Endothelial cell of umbilical vein (primary cell): ENCODE measurements around the gene ATP12A. TPM values are rescaled to one million over a fixed set of nuclear protein-coding genes. Genes with fewer than 3 reads are reported as not detected.

Experiments used
- BruUV-seq: library from RNA; stranded (reverse); fragments of 400-500 nt; replicated peaks from 2 replicates; lab custom pipeline; 2021; lab: Mats Ljungman, UMichigan
- CTCF ChIA-PET: fragments of 300-600, 350-600 bp; sonication (Branson Sonifier 250); formaldehyde crosslinking; loops from one replicate; lab custom pipeline; 2021; ENCODE audit warnings: antibody characterized with exemption, inconsistent platforms; lab: Charles Lee
- POLR2A ChIA-PET: fragments of 300-600, 350-600 bp; sonication (Branson Sonifier 250); formaldehyde crosslinking; loops from one replicate; lab custom pipeline; 2021; ENCODE audit warnings: antibody characterized with exemption, inconsistent platforms; lab: Charles Lee
- DNase-seq: peaks from one replicate; pipeline ENCODE4 v3.0.0-alpha.2; 2011; ENCODE audit warnings: low read depth, low spot score
- FAIRE-seq: peaks from 2 replicates; lab custom pipeline; 2011; peaks lifted over from hg19 to GRCh38; lab: Jason Lieb, UNC
- H2AFZ ChIP-seq: 2 replicates; pipeline ENCODE4 v1.6.0; 2012; ENCODE audit warnings: low read depth, low read length, control low read depth, inconsistent platforms
- H3K27ac ChIP-seq: 2 replicates; pipeline ENCODE4 v1.5.1; 2011; ENCODE audit warnings: low read depth, mild to moderate bottlenecking, control low read depth, low read length, moderate library complexity; ENCODE audit not compliant: insufficient read depth
- H3K27me3 ChIP-seq, 2 experiments: 2 replicates each; pipeline versions ENCODE4 v1.6.0 to v1.6.1; 2011; ENCODE audit warnings: low read length in 2 of 2, mixed read lengths in 1 of 2; ENCODE audit not compliant: control insufficient read depth in 2 of 2, insufficient read depth in 2 of 2
- H3K36me3 ChIP-seq, 2 experiments: 2 replicates in 1 of 2; 3 replicates in 1 of 2; pipeline ENCODE4 v1.5.1; 2011; ENCODE audit warnings: low read length in 2 of 2, mild to moderate bottlenecking in 1 of 2, moderate library complexity in 1 of 2; ENCODE audit not compliant: control insufficient read depth in 2 of 2, insufficient read depth in 2 of 2; ENCODE audit errors: extremely low read depth in 1 of 2
- H3K4me1 ChIP-seq: 3 replicates; pipeline ENCODE4 v1.5.1; 2011; ENCODE audit warnings: mild to moderate bottlenecking, low read length; ENCODE audit not compliant: control insufficient read depth, insufficient read depth; ENCODE audit errors: extremely low read depth
- H3K4me2 ChIP-seq: 2 replicates; pipeline ENCODE4 v1.6.1; 2011; ENCODE audit warnings: low read length, control low read depth, mixed read lengths; ENCODE audit not compliant: insufficient read depth
- H3K4me3 ChIP-seq, 3 experiments: fragments of 200-600 bp in 1 of 3; sonication (generic), shearing (Covaris generic) in 1 of 3; replicated peaks in 1 of 3; 2 replicates each; pipeline ENCODE4 v1.5.1; 2011 to 2016; ENCODE audit warnings: control low read depth in 3 of 3, low read length in 3 of 3, mild to moderate bottlenecking in 2 of 3, inconsistent platforms in 1 of 3, low read depth in 1 of 3, moderate library complexity in 1 of 3; ENCODE audit not compliant: insufficient read depth in 1 of 3
- H3K79me2 ChIP-seq: 2 replicates; pipeline ENCODE4 v1.6.0; 2012; ENCODE audit warnings: low read length, inconsistent platforms; ENCODE audit not compliant: control insufficient read depth, insufficient read depth
- H3K9ac ChIP-seq: replicated peaks from 2 replicates; pipeline ENCODE3; 2011; ENCODE audit warnings: low read length, control low read depth; ENCODE audit not compliant: insufficient read depth; ENCODE audit errors: extremely low read depth
- H3K9me1 ChIP-seq: replicated peaks from 3 replicates; pipeline ENCODE4 v1.6.0; 2011; ENCODE audit warnings: mild to moderate bottlenecking, low read length; ENCODE audit not compliant: control insufficient read depth, insufficient read depth; ENCODE audit errors: extremely low read depth
- H3K9me3 ChIP-seq: replicated peaks from 2 replicates; pipeline ENCODE4 v1.5.1; 2012; ENCODE audit warnings: low read length, inconsistent platforms; ENCODE audit not compliant: control insufficient read depth, insufficient read depth
- H4K20me1 ChIP-seq: replicated peaks from 2 replicates; pipeline ENCODE3; 2011; ENCODE audit warnings: mild to moderate bottlenecking, low read length; ENCODE audit not compliant: control insufficient read depth, insufficient read depth; ENCODE audit errors: extremely low read depth
- EZH2 ChIP-seq: IDR thresholded peaks from 2 replicates; pipeline ENCODE4 v1.6.1; 2012; ENCODE audit warnings: borderline replicate concordance, low read depth, mild to moderate bottlenecking, moderate library complexity, low read length, inconsistent platforms; ENCODE audit not compliant: severe bottlenecking
- FOS ChIP-seq: IDR thresholded peaks from 2 replicates; pipeline ENCODE4 v1.6.1; 2011; ENCODE audit warnings: mild to moderate bottlenecking, low read length, moderate library complexity, borderline replicate concordance; ENCODE audit not compliant: insufficient read depth
- GATA2 ChIP-seq: IDR thresholded peaks from 2 replicates; pipeline ENCODE4 v1.7.0; 2011; ENCODE audit warnings: low read depth, mild to moderate bottlenecking, moderate library complexity, mixed read lengths, low read length; ENCODE audit not compliant: insufficient read length, insufficient read depth
- JUN ChIP-seq: IDR thresholded peaks from 2 replicates; pipeline ENCODE4 v1.6.1; 2011; ENCODE audit warnings: borderline replicate concordance, low read depth; ENCODE audit not compliant: insufficient read length, insufficient read depth
- MYC ChIP-seq: IDR thresholded peaks from one replicate; pipeline ENCODE4 v1.6.1; 2011; ENCODE audit warnings: mild to moderate bottlenecking, low read depth, low read length
- POLR2A ChIP-seq: IDR thresholded peaks from 2 replicates; pipeline ENCODE4 v1.6.1; 2012; ENCODE audit warnings: low read depth, mild to moderate bottlenecking, control low read depth, low read length
- POLR2AphosphoS5 ChIP-seq: IDR thresholded peaks from 2 replicates; pipeline ENCODE4 v1.6.1; 2012; ENCODE audit warnings: low read depth, mild to moderate bottlenecking, control low read depth, low read length, moderate library complexity; ENCODE audit not compliant: insufficient read depth
- dilution Hi-C: fragments of 300-500 bp; cut with MboI; formaldehyde crosslinking; loops from one replicate; pipeline ENCODE4 v1.15.0; 2019; ENCODE audit warnings: low sequenced_read_pairs; ENCODE audit not compliant: extremely low pct_ligation_motif_present
- intact Hi-C: fragments of 100-400 bp; cut with micrococcal nuclease; formaldehyde crosslinking; loops from one replicate; pipeline ENCODE4 v1.10.0; 2022
- polyA plus RNA-seq, 4 experiments: library from polyadenylated mRNA; depleted of rRNA in 3 of 4; stranded (reverse) in 3 of 4; unstranded in 1 of 4; fragments of >200 nt; gene quantifications; 2 replicates each; pipeline versions ENCODE4 v1.2.1 to v1.2.3, GENCODE V29; 2011 to 2012; ENCODE audit warnings: missing spikeins in 1 of 4
- total RNA-seq: library from RNA; stranded (reverse); gene quantifications from 2 replicates; pipeline ENCODE4 v1.2.3, GENCODE V29; 2021
- TF ChIP-seq, protein P1 (sequence below): IDR thresholded peaks from 2 replicates; pipeline ENCODE4 v1.6.1; 2011; ENCODE audit not compliant: insufficient read depth, insufficient read length
- TF ChIP-seq, protein P2 (sequence below), 2 donors: IDR thresholded peaks; 1 replicate in 1 of 2; 2 replicates in 1 of 2; pipeline ENCODE4 v1.5.1; 2011; ENCODE audit warnings: low read length in 2 of 2, mild to moderate bottlenecking in 2 of 2, moderate library complexity in 2 of 2, control low read depth in 1 of 2, inconsistent platforms in 1 of 2, low read depth in 1 of 2; ENCODE audit not compliant: insufficient read depth in 1 of 2; ENCODE audit errors: extremely low read depth in 1 of 2

ATP12A gene
- total and polyA plus RNA-seq, 2 donors (not counting 3 experiments of a cell fraction or from before 2014, with no cell fraction given), result not detected

DNA sequence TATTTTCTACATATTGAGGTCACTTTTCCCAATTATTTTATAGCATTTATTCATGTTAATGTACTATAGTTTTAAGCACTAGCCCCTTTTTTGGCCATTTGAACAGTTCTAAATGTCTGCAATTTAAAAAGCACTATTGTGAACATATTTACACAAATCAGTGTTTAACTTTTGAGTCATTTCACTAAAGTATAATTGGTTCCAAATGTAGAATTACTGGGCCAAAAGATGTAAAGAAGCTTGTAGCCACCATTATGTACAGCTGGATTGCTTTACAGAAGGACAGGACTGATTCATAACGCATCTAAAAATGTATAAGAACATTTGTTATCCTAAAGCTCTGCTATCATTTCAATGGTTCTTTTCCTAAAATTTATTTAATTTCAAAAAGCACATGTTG lies 16.6 kb upstream of the ATP12A start:
- CTCF ChIA-PET, result interaction anchor here (1.2 kb wide), 1 partner anchor 8 kb away, joined by 4 read pairs; no protein-coding TSS in a partner anchor
- H3K9ac ChIP-seq, result no peak overlapping the region
- H3K4me1 ChIP-seq, result no peaks in the 10 kb centered on the region
- H4K20me1 ChIP-seq, result no peaks in the 10 kb centered on the region
- H3K27me3 ChIP-seq, result peaks cover 0 to 2% of the 10 kb centered on the region in 2 experiments
- H3K9me3 ChIP-seq, result no peaks in the 10 kb centered on the region
- dilution Hi-C loops, result no loop called here
- H3K4me2 ChIP-seq, result no peak overlapping the region
- DNase-seq, result no peak
- intact Hi-C loops, result no loop called here
- no peaks in the 10 kb centered on the region for H3K79me2 ChIP-seq
- H2AFZ ChIP-seq, result no peak overlapping the region
- POLR2A ChIA-PET, result no interaction called here
- H3K9me1 ChIP-seq, result no peaks in the 10 kb centered on the region
- no peak overlapping the region for H3K27ac ChIP-seq
- FAIRE-seq, result no peak
- BruUV-seq, result no TSS peak
- no peak overlapping the region for H3K4me3 ChIP-seq
- H3K36me3 ChIP-seq, result no peaks in the 10 kb centered on the region
- TF ChIP-seq EZH2 (no peak), GATA2 (no peak), POLR2AphosphoS5 (no peak), MYC (no peak), POLR2A (no peak), FOS (no peak), JUN (no peak)
- TF ChIP-seq, protein P1, sequence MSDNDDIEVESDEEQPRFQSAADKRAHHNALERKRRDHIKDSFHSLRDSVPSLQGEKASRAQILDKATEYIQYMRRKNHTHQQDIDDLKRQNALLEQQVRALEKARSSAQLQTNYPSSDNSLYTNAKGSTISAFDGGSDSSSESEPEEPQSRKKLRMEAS, result no peak
- TF ChIP-seq, protein P2, sequence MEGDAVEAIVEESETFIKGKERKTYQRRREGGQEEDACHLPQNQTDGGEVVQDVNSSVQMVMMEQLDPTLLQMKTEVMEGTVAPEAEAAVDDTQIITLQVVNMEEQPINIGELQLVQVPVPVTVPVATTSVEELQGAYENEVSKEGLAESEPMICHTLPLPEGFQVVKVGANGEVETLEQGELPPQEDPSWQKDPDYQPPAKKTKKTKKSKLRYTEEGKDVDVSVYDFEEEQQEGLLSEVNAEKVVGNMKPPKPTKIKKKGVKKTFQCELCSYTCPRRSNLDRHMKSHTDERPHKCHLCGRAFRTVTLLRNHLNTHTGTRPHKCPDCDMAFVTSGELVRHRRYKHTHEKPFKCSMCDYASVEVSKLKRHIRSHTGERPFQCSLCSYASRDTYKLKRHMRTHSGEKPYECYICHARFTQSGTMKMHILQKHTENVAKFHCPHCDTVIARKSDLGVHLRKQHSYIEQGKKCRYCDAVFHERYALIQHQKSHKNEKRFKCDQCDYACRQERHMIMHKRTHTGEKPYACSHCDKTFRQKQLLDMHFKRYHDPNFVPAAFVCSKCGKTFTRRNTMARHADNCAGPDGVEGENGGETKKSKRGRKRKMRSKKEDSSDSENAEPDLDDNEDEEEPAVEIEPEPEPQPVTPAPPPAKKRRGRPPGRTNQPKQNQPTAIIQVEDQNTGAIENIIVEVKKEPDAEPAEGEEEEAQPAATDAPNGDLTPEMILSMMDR (IDR thresholded peaks at IDR 0.05; ENCODE audit: extremely low read depth in 1 of 2, insufficient read depth in 1 of 2, low read depth in 1 of 2, low read length in 2 of 2), result no peak
